DND-41 (cell line): Measurements from ENCODE around the gene RNF213.

Experiments used
- ATAC-seq: fragments of 200-7000 bp; cut with Tn5 transposase; 3 replicates; pipeline ENCODE4 v1.9.1; 2021; ENCODE audit warnings: low read depth; ENCODE audit not compliant: insufficient read depth
- DNase-seq: peaks from one replicate; pipeline ENCODE4 v3.0.0-alpha.2; 2020
- H2AFZ ChIP-seq: 2 replicates; pipeline ENCODE4 v1.6.0; 2012; ENCODE audit warnings: low read depth, low read length
- H3K27ac ChIP-seq: 2 replicates; pipeline ENCODE4 v1.5.1; 2012; ENCODE audit warnings: low read length, inconsistent platforms
- H3K27me3 ChIP-seq: fragments of 200-600 bp; sonication (generic); 2 replicates; pipeline ENCODE4 v1.6.0; 2012; ENCODE audit warnings: low read length, mild to moderate bottlenecking, inconsistent platforms; ENCODE audit not compliant: insufficient read depth, poor library complexity
- H3K36me3 ChIP-seq: 2 replicates; pipeline ENCODE4 v1.5.1; 2012; ENCODE audit warnings: low read length, inconsistent platforms; ENCODE audit not compliant: insufficient read depth
- H3K4me1 ChIP-seq: 2 replicates; pipeline ENCODE4 v1.5.1; 2012; ENCODE audit warnings: mild to moderate bottlenecking, low read length; ENCODE audit not compliant: insufficient read depth
- H3K4me2 ChIP-seq: 2 replicates; pipeline ENCODE4 v1.6.0; 2012; ENCODE audit warnings: mild to moderate bottlenecking, moderate library complexity, low read length, inconsistent platforms; ENCODE audit not compliant: insufficient read depth
- H3K4me3 ChIP-seq, 2 experiments: fragments of 200-600 bp in 1 of 2; shearing (Covaris generic) in 1 of 2; 2 replicates each; pipeline ENCODE4 v1.5.1; 2012 to 2016; ENCODE audit warnings: inconsistent platforms in 2 of 2, low read length in 2 of 2, mild to moderate bottlenecking in 2 of 2, low read depth in 1 of 2, moderate library complexity in 1 of 2
- H3K79me2 ChIP-seq: 2 replicates; pipeline ENCODE4 v1.6.0; 2012; ENCODE audit warnings: low read length, inconsistent platforms; ENCODE audit not compliant: insufficient read depth
- H3K9ac ChIP-seq: 2 replicates; pipeline ENCODE4 v1.6.0; 2012; ENCODE audit warnings: low read depth, mild to moderate bottlenecking, inconsistent platforms, low read length, moderate library complexity
- H3K9me3 ChIP-seq: 2 replicates; pipeline ENCODE4 v1.5.1; 2012; ENCODE audit warnings: low read length, moderate library complexity, mild to moderate bottlenecking, inconsistent platforms; ENCODE audit not compliant: insufficient read depth, severe bottlenecking
- H4K20me1 ChIP-seq: 2 replicates; pipeline ENCODE4 v1.6.0; 2012; ENCODE audit warnings: low read length; ENCODE audit not compliant: insufficient read depth
- CTCF ChIP-seq: IDR thresholded peaks from 2 replicates; pipeline ENCODE4 v1.5.1; 2012; ENCODE audit warnings: borderline replicate concordance, low read length, moderate library complexity, mild to moderate bottlenecking; ENCODE audit not compliant: poor library complexity, severe bottlenecking; ENCODE audit errors: extremely low read depth
- EZH2 ChIP-seq: IDR thresholded peaks from 3 replicates; pipeline ENCODE4 v1.6.1; 2012; ENCODE audit warnings: borderline replicate concordance, low read depth, mild to moderate bottlenecking, moderate library complexity, low read length, inconsistent platforms; ENCODE audit not compliant: severe bottlenecking

RNF213 gene

DNA sequence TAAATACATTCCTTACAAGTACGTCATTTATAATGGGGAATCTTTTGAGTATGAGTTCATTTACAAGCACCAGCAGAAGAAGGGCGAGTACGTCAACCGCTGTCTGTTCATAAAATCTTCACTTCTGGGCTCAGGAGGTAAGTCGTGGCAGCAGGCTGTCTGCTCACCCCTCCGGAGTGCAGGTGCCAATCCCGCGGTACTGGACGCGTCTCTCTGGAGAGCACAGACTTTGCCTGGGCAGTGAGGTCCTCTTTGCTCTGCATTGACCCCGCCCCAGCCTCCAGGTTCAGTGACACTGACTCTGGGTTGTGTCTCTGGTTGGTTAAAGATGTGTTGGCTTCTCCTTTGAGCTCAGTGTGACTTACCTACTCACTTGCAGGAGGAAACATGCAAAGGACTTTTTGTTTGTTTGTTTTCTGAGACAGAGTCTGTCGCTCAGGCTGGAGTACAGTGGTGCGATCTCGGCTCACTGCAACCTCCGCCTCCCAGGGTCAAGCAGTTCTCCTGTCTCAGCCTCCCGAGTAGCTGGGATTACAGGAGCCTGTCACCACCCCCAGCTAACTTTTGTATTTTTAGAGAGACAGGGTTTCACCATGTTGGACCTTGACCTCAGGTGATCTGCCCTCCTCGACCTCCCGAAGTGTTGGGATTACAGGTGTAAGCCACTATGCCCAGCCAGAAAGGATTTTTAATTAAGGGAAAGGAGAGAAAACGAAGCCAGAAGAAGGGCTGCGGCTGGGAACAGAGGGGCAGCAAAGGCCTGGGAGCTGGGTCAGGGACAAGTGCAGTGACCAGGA is 31.2 kb downstream of the RNF213 start:
- Histone ChIP-seq H3K36me3 (peaks cover 94% of the 10 kb centered on the region), H2AFZ (no peak overlapping the region), H3K27ac (no peak overlapping the region)

DNA sequence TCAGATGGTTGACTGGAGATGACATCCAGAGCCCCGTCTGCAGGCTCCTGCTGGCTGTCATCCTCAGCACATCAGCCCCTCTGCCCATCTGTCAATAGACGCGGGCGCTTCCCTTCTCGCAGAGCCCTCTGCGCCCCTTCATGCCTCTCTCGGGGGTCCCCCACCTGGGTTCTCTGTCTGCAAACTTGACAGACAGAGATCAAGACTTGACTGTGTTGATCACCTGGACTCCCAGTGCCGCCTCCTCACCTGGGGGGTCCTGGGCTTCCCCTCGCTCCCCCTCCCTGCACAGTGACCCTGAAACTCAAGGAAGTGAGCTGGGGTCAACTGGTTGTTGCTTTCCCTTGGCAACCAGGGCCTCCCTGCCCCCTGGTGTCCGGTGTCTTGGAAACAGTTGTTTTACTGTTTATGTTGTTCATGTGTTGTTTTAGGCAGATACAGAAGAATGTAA is 31.9 kb downstream of the RNF213 start:
- no peak overlapping the region for H3K9ac ChIP-seq
- TF ChIP-seq CTCF (no peak), EZH2 (no peak)
- peaks cover 13% of the 10 kb centered on the region for H4K20me1 ChIP-seq
- no peak overlapping the region for H3K4me3 ChIP-seq
- H3K4me1 ChIP-seq, result no peaks in the 10 kb centered on the region
- H3K36me3 ChIP-seq, result peaks cover 89% of the 10 kb centered on the region
- H3K27ac ChIP-seq, result no peak overlapping the region
- H3K4me2 ChIP-seq, result no peak overlapping the region
- H3K27me3 ChIP-seq, result no peaks in the 10 kb centered on the region
- H3K9me3 ChIP-seq, result no peaks in the 10 kb centered on the region
- H2AFZ ChIP-seq, result no peak overlapping the region
- H3K79me2 ChIP-seq, result no peaks in the 10 kb centered on the region
- no peak for DNase-seq
- ATAC-seq, result no peak

More for the DNA sequence above, 31.2 kb downstream of the RNF213 start:
- no peak overlapping the region for H3K9ac ChIP-seq
- no peaks in the 10 kb centered on the region for H3K27me3 ChIP-seq
- H3K4me2 ChIP-seq, result no peak overlapping the region
- no peaks in the 10 kb centered on the region for H3K79me2 ChIP-seq
- DNase-seq, result no peak
- no peak for ATAC-seq
- no peaks in the 10 kb centered on the region for H3K9me3 ChIP-seq
- H4K20me1 ChIP-seq, result peaks cover 13% of the 10 kb centered on the region
- no peak for TF ChIP-seq EZH2
- TF ChIP-seq CTCF, result no peak
- no peaks in the 10 kb centered on the region for H3K4me1 ChIP-seq
- no peak overlapping the region for H3K4me3 ChIP-seq

- H2AFZ ChIP-seq, result no peak overlapping the region
- no peak overlapping the region for H3K27ac ChIP-seq
- H3K4me2 ChIP-seq, result no peak overlapping the region
- DNase-seq, result no peak
- no peak overlapping the region for H3K4me3 ChIP-seq
- H3K27me3 ChIP-seq, result no peaks in the 10 kb centered on the region
- no peak overlapping the region for H3K9ac ChIP-seq
- no peak for TF ChIP-seq CTCF
- TF ChIP-seq EZH2, result no peak
- no peaks in the 10 kb centered on the region for H3K4me1 ChIP-seq
- H4K20me1 ChIP-seq, result peaks cover 5% of the 10 kb centered on the region; the same call in 1 of the 2 replicates
- peaks cover 89% of the 10 kb centered on the region for H3K36me3 ChIP-seq
- H3K9me3 ChIP-seq, result no peaks in the 10 kb centered on the region
- ATAC-seq, result no peak
- no peaks in the 10 kb centered on the region for H3K79me2 ChIP-seq
Measured at GRCh38 chr17:80294210-80294609, 33.6 kb downstream of the RNF213 start.
